ENCODE results near the gene DRAP1.

DNA sequence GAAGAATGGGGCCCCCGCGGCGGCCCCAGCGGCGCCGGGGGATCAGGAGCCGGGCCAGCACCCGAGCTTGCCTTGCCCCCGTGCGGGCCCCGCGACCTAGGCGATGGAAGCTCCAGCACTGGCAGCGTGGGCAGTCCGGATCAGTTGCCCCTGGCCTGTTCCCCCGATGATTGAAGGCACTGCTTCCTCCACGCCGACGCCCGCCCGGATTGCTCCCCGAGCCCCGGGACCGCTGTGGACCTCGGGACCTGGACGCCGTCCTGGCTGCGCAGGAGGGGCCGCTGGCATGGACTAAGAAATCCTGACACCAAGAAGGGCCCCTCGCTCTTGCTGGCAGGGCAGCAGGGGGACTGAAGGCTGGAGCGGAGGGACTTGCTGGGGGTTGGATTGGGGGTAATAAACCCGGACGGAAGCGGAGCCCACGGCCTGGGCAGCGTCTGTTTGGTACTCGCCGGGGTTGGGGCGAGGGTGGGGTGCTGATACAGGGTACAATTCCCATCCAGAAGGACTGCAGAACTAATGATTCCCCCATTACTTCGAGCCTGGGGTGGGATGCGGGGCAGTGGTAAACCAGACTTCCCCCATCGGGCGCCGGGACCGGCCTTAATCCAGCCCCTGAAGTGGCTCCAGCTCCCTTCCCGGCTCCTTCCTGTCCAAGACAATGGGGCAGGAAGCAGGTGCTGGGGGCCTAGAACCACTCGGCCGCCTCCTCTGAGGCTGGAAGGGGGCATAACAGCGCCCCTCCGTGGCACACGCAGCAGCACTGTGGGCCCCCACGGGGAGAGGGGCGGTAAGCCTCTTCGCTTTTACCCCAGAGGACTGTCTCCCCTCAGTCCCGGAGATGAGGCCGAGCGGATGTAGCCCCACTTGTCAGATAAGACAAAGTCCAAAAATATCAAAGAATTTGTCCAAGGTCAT, 27.7 kb upstream of the DRAP1 start:
- peak in 1 of 4 donors; percentile 24 for TF ChIP-seq CTCF (IDR thresholded peaks at IDR 0.05)
- peak; percentile 13 for TF ChIP-seq POLR2A (IDR thresholded peaks at IDR 0.05)
